PFSK-1 (cell line): ENCODE results near the gene ID1.

Experiments
- REST ChIP-seq, 2 experiments: IDR thresholded peaks; 2 replicates each; pipeline versions ENCODE4 v1.6.1 to v1.8.0; 2011 to 2012; ENCODE audit warnings: low read depth in 2 of 2, low read length in 2 of 2, control low read depth in 1 of 2, inconsistent platforms in 1 of 2, mild to moderate bottlenecking in 1 of 2, moderate library complexity in 1 of 2; ENCODE audit not compliant: insufficient read depth in 1 of 2
- SIN3A ChIP-seq: IDR thresholded peaks from 2 replicates; pipeline ENCODE4 v1.6.1; 2012; ENCODE audit warnings: mild to moderate bottlenecking, low read length, moderate library complexity, borderline replicate concordance; ENCODE audit not compliant: insufficient read depth

GRCh38 chr20:31632548-31633338, 27.7 kb downstream of the ID1 start:
- TF ChIP-seq REST (IDR thresholded peaks at IDR 0.05; ENCODE audit: insufficient read depth in 1 of 2, low read depth in 2 of 2, low read length in 2 of 2) (no peak), SIN3A (no peak)
